Stimulated activated CD4-positive, alpha-beta T cell treated with anti-CD3 and anti-CD28 coated beads, TNF-alpha, amount 100 ng/mL, for 1 hour (primary cell): ENCODE measurements around the gene CDKN2AIPNL.
A peak's percentile ranks its signal among the peaks of the same experiment; 100 is the strongest.
"Not testable (repeated sequence)": the region's sequence is repeated elsewhere in the genome, so short reads cannot be mapped to it uniquely, and the experiment has no call there.

Experiments used
- DNase-seq, 3 donors: peaks; one replicate each; pipeline ENCODE4 v3.0.0-alpha.2; 2020; ENCODE audit warnings: low read depth in 3 of 3, low spot score in 1 of 3

CDKN2AIPNL gene

GRCh38 chr5:134403951-134404350 is 7.7 kb downstream of the CDKN2AIPNL start:
- no peak for DNase-seq

DNA sequence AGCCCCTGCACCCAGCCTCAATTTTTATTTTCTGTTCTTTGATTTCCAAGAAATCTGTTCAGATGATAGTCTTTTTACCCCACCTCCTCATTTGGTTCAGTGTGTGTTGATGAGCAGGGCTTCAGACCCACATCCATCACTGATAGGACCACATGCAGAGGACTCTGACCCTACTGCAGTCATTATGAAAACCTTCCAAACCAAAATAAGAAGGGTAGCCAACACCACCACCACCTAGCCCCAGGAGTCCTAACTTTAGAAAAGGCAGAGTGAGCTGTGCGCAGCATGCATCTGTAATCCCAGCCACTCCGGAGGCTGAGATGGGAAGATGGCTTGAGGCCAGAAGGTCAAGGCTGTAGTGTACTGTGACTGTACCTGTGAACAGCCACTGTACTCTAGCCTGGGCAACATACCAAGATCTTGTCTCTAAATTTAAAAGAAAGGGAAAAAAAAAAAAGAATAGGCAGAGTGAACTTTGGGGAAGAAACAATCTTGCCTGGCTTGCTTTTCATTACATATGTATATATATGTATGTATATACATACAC is 13.0 kb downstream of the CDKN2AIPNL start:
- no peak for DNase-seq

- DNase-seq = no peak
These were observed 14.5 kb downstream of the CDKN2AIPNL start for GRCh38 chr5:134397196-134397595.

DNA sequence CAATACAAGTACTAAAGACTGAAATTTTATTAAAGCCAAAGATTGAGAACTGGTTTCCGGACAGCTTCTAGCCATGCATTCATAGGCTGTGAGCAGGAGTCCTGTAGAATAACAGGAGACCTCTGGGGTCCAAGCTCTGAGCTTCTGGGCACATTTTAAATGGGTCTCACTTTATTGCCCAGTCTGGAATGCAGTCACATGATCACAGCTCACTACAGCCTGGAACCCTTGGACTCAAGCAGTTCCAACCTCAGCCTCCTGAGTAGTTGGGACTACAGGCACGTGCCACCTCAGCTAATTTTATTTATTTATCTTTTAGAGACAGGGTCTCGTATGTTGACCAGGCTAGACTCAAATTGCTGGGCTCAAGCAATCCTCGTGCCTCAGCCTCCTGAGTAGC is 15.4 kb downstream of the CDKN2AIPNL start:
- no peak for DNase-seq

DNA sequence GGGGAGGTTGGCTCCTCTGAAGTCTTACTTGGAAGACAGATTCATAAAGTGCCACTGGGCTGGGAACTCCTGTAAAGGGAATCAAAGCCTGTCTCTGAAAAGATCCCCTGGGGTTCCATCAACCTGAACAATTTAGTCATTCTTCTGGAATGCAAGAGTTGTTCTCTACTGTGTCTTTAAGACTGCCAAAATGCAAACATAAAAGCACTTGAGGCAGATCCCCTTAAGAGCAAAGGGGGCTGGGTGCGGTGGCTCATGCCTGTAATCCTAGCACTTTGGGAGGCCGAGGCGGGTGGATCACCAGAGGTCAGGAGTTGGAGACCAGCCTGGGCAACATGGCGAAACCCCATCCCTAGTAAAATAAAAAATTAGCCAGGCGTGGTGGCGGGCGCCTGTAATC is 16.7 kb downstream of the CDKN2AIPNL start:
- DNase-seq = no peak

GRCh38 chr5:134392301-134392700 is 19.4 kb downstream of the CDKN2AIPNL start:
- DNase-seq = no peak

- no peak for DNase-seq
These were observed 24.2 kb downstream of the CDKN2AIPNL start for GRCh38 chr5:134387443-134387842.

DNA sequence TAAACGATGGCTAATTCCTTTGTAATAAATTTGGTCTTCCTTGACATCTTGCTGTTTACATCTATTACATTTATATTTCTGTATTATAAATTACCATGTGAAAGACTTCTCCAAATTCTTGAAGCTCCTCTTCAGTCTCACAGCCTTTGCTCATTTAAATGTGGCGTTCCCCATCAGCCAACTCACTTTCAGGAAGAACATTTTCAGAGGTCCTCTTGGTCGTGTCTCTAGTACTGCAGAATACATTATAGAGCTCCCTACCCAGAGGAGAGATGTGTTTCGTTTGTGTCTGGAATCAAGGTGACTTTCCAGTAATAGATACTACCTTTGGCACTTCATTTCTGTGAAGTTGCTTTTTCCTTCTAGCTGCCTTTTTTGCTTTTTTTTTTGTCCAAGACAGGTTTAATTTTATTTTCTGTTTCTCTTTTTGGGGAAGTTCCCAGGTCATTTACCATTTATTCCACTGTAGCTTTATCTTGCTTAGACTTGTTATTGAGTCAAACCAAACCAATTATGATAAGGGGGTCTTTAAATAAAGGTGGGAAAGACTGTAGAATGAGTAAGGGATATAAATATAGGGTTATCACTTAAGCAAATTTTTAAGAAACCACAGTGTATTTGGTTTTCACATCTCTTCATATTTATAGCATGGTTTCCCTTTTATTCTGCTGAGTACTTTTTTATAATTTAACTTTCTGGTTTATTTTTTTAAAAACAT is 27.5 kb downstream of the CDKN2AIPNL start:
- no peak for DNase-seq

DNA sequence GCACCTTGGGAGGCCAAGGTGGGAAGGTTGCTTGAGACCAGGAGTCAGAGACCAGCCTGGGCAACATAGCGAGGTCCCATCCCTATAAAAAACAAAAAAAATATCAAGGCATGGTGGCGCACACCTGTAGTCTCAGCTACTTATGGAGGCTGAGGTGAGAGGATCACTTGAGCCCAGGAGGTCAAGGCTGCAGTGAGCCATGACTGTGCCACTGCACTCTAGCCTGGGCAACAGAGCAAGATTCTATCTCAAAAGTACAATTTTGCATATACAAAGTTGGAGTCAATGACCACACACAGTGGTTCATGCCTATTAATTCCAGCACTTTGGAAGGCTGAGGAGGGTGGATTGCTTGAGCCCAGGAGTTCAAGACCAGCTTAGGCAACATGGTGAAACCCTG is 29.5 kb downstream of the CDKN2AIPNL start:
- DNase-seq = not testable (repeated sequence)

DNA sequence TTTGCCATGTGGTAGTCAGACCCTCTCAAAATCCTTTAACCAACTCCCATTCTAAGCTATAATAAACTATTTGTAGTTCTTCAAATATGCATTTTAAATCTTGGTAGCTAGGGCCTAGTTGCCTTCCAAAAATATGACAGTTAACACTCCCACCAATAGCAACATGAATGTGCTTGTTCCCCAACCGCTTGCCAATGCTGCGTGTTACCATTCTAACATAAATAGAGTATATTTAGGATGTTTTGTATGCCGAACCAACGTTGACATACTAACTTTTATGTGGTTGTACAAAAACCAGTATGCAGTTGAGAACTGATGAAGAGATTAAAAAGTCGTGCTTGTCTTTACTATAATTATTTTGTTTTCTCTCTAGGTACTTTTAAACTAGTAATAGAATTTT is 31.3 kb downstream of the CDKN2AIPNL start:
- DNase-seq = no peak

DNA sequence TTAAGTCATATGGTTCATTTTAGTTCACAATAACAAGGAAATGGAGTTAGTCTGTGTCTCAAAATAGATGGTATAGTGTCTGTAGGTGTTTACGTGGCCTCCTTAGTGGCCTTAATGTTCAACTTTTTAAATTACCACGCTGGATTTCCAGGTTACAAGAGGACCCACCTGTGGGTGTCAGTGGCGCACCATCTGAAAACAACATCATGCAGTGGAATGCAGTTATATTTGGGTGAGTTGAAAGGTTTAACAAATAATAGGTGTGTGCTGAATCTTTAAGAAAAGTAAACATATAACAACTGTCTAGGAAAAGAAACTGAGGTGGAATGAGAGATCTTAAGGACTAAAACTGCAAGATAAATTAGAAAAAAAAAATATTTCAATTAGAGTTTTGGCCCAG is 37.4 kb downstream of the CDKN2AIPNL start:
- DNase-seq = no peak

- DNase-seq = not testable (repeated sequence)
These were observed 38.0 kb downstream of the CDKN2AIPNL start for GRCh38 chr5:134373633-134374032.

DNA sequence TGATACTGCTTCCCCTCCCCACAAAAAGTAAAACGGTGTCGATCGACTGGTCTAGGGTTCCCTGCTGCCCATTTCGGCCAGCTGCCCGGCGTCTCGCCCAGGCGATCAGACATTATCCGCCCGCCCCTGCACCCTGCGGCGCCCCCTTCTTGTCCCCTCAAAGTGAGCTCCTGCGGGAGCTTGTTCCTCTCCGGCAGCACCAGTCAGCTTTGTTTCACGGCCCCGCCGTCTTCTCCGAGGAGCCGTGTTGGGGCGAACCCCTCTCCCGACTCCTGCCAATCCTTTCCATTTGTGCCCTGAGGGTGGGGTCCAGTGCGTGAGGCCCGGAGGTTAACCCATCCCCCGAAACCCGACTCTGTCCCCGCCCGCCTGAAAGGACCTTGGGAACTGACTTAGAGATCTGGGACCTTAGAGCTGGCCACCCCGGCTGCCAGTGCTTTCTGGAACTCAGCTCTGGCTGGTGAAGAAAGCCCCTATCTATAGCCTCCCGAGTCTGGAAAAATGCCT is 39.8 kb downstream of the CDKN2AIPNL start:
- DNase-seq = peak in 1 of 3 donors; percentile 14

DNA sequence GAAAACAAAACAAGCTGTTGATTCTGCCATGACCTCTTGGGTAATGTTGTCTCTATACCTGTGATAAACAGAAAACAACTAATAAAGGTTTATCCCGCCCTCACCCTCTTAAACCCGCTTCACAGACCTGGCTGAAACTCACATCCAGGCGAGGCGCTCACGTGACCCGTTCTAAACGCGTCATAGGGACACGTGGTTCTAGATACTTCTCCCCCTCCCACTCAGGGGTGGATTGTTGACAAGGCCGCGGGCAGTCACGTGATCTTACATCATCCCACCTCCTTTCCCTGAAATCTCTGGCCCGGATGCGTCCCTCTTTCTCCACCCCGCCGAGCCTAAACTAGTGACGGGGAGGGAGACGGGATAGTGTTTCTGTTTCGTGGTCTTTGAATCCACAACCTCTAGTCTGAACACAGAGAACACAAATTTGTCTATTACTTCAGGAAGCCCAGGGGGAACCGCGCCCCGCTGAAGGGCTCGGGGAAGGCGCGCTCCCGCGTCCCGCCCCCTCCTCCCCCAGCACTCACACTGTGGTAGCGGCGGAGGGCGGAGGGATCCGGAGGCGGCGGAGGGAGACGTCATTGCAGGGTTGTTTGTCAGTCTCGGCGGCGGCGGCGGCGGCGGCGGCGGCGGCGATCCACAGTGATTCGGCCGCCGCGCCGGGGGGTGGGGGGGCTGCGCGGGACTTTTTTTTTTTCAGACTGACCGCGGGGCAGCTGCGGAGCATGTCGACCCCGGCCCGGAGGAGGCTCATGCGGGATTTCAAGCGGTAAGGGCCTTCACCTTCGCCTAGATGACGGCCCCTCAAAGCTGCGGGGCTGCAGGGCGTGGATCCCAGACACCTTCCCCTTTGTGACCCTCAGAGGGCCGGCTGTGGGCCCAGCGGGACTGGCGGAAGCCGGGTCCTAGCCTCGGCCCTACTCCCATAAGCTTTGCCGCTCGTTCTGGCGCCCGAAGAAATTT is 40.5 kb downstream of the CDKN2AIPNL start, which contains the start of gene UBE2B:
Gene UBE2B, plus strand, starts transcription at position 699 of the 963 bp plus-strand sequence. Its CDS starts 27 bp downstream, at position 726.
- DNase-seq = peak; percentile 93 to 97 (median 96)

DNA sequence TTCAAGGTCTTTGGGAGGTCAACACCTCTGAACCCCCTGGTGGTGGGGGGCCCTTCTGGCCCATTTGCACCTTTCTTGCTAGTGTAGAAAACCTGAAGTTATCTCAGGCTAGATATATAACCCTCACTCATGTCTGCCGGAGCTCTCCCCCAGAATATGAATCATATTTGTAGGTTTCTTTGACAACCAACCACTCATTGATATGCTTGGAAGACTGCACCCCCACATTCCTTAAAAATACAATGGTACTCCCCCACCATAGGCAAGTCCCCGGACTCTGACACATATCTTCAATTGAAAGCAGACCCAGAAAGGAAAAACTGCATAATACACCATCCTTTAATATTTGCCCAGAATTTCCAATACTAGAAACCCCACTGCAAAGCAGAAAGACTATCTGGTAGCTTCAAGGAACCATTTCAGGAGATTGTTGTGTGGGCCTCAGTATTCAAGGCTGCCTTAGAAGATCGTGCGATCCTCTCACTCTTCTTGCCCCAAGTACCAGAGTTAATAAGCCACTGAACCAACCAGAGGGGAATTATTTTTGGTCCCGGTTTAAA is 41.3 kb downstream of the CDKN2AIPNL start:
- DNase-seq = no peak

- DNase-seq = no peak
These were observed 46.1 kb downstream of the CDKN2AIPNL start for GRCh38 chr5:134365604-134366003.

DNA sequence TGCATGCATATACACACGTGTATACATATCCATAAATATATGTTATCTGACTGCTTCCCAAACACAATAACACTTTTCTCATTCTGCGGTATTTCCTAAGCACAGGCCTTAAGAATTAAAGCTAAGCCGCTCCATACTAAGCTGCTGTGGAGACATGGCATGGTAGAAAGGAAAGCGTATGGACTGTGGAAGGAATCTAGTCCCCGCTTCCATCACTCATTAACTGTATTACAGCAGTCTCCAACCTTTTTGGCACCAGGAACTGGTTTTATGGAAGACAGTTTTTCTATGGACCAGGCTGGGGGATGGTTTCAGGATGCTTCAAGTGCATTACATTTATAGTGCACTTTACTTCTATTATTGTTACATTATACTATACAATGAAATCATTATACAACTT is 56.0 kb downstream of the CDKN2AIPNL start:
- no peak for DNase-seq
